GM18870 (cell line): ENCODE results near the gene ISCU.

Source experiments
- ATAC-seq: cut with Tn5 transposase; IDR thresholded peaks from one replicate; pipeline ENCODE4 v1.9.1; 2021; ENCODE audit warnings: moderate library complexity; ENCODE audit not compliant: unreplicated experiment

ISCU gene

GRCh38 chr12:108562348-108563135, at the start of gene ISCU:
TSS of gene ISCU (plus strand) at chr12:108562596. CDS start at chr12:108562623, 27 bp downstream.
- peak; percentile 30 for ATAC-seq

GRCh38 chr12:108514468-108514972, 47.9 kb upstream of the ISCU start:
- ATAC-seq: no peak

- ATAC-seq: peak; percentile 76
Measured at GRCh38 chr12:108514973-108515814, 47.2 kb upstream of the ISCU start, which contains the start of gene FICD. TSS of gene FICD (plus strand) at chr12:108515277. CDS start at chr12:108516973, 1,696 bp downstream.

GRCh38 chr12:108515916-108516315, 46.5 kb upstream of the ISCU start:
- no peak for ATAC-seq

GRCh38 chr12:108516511-108517275, 45.7 kb upstream of the ISCU start:
- ATAC-seq: no peak

- ATAC-seq: no peak
Measured at GRCh38 chr12:108517288-108518100, 44.9 kb upstream of the ISCU start.

GRCh38 chr12:108518101-108518715, 44.2 kb upstream of the ISCU start:
- no peak for ATAC-seq

GRCh38 chr12:108518716-108519496, 43.5 kb upstream of the ISCU start:
- no peak for ATAC-seq

GRCh38 chr12:108519558-108519957, 42.8 kb upstream of the ISCU start:
- ATAC-seq: no peak

- no peak for ATAC-seq
Measured at GRCh38 chr12:108523365-108523764, 39.0 kb upstream of the ISCU start.

- no peak for ATAC-seq
Measured at GRCh38 chr12:108525681-108526080, 36.7 kb upstream of the ISCU start.

GRCh38 chr12:108526482-108527165, 35.8 kb upstream of the ISCU start:
- ATAC-seq: no peak

- ATAC-seq: no peak
Measured at GRCh38 chr12:108527166-108527496, 35.3 kb upstream of the ISCU start.

- no peak for ATAC-seq
Measured at GRCh38 chr12:108530161-108530560, 32.2 kb upstream of the ISCU start.

GRCh38 chr12:108531929-108532848, 30.2 kb upstream of the ISCU start:
- no peak for ATAC-seq

GRCh38 chr12:108538146-108538545, 24.2 kb upstream of the ISCU start:
- no peak for ATAC-seq

- no peak for ATAC-seq
Measured at GRCh38 chr12:108538616-108539195, 23.7 kb upstream of the ISCU start.
